H1 (cell line): ENCODE results near the gene KCNQ1.
A peak's percentile ranks its signal among the peaks of the same experiment; 100 is the strongest.

Experiments
- CBX5 ChIP-seq: fragments of 300-800, 300-1000 bp; sonication (generic); IDR thresholded peaks from 2 replicates; pipeline ENCODE4 v1.7.1; 2016; ENCODE audit warnings: antibody characterized with exemption, low read length, low read depth
- CEBPB ChIP-seq: IDR thresholded peaks from 2 replicates; pipeline ENCODE4 v1.6.1; 2012; ENCODE audit warnings: low read depth, low read length
- CREB1 ChIP-seq: IDR thresholded peaks from 2 replicates; pipeline ENCODE4 v1.6.1; 2012; ENCODE audit warnings: inconsistent platforms
- EP300 ChIP-seq, 2 experiments: IDR thresholded peaks; 1 replicate in 1 of 2; 2 replicates in 1 of 2; pipeline ENCODE4 v1.6.1; 2011 to 2012; ENCODE audit warnings: low read depth in 2 of 2, low read length in 2 of 2, mild to moderate bottlenecking in 2 of 2, borderline replicate concordance in 1 of 2, inconsistent platforms in 1 of 2, moderate library complexity in 1 of 2
- EZH2 ChIP-seq: fragments of 200-600 bp; sonication (generic); IDR thresholded peaks from 2 replicates; pipeline ENCODE4 v1.7.1; 2012; ENCODE audit warnings: low read depth, mild to moderate bottlenecking, moderate library complexity, low read length, inconsistent platforms; ENCODE audit not compliant: severe bottlenecking
- FOSL1 ChIP-seq: IDR thresholded peaks from 2 replicates; pipeline ENCODE4 v1.6.1; 2011; ENCODE audit warnings: mild to moderate bottlenecking, low read depth, low read length, moderate library complexity; ENCODE audit not compliant: insufficient read depth
- HDAC6 ChIP-seq: IDR thresholded peaks from one replicate; pipeline ENCODE4 v1.7.1; 2012; ENCODE audit warnings: low read depth, mild to moderate bottlenecking, inconsistent platforms, low read length, moderate library complexity
- JUND ChIP-seq: IDR thresholded peaks from 2 replicates; pipeline ENCODE4 v1.6.1; 2011; ENCODE audit warnings: mild to moderate bottlenecking, improper control_type of control experiment, low read length
- POLR2A ChIP-seq, 2 experiments: IDR thresholded peaks; 1 replicate in 1 of 2; 2 replicates in 1 of 2; pipeline ENCODE4 v1.6.1; 2011; ENCODE audit warnings: low read depth in 2 of 2, low read length in 2 of 2, mild to moderate bottlenecking in 2 of 2; ENCODE audit errors: control extremely low read depth in 1 of 2
- POLR2AphosphoS5 ChIP-seq: IDR thresholded peaks from 2 replicates; pipeline ENCODE4 v1.6.1; 2011; ENCODE audit warnings: low read depth, low read length
- SAP30 ChIP-seq: fragments of 300-600 bp; sonication (generic); IDR thresholded peaks from 2 replicates; pipeline ENCODE4 v1.7.1; 2012; ENCODE audit warnings: low read length, moderate library complexity, mild to moderate bottlenecking, inconsistent platforms; ENCODE audit not compliant: insufficient read depth, insufficient replicate concordance
- TF ChIP-seq, protein P1 (sequence below), 3 experiments: IDR thresholded peaks; 1 replicate in 2 of 3; 2 replicates in 1 of 3; pipeline versions ENCODE4 v1.5.1 to v1.6.1; 2011; ENCODE audit warnings: low read length in 3 of 3, mild to moderate bottlenecking in 3 of 3, inconsistent platforms in 2 of 3, low read depth in 1 of 3, moderate library complexity in 1 of 3; ENCODE audit not compliant: insufficient read depth in 1 of 3; ENCODE audit errors: control extremely low read depth in 1 of 3
- TF ChIP-seq, protein P2 (sequence below): IDR thresholded peaks from 2 replicates; pipeline ENCODE4 v1.6.1; 2012; ENCODE audit warnings: inconsistent platforms
- TF ChIP-seq, protein P3 (sequence below): IDR thresholded peaks from 2 replicates; pipeline ENCODE4 v1.6.1; 2012; ENCODE audit warnings: inconsistent platforms

DNA sequence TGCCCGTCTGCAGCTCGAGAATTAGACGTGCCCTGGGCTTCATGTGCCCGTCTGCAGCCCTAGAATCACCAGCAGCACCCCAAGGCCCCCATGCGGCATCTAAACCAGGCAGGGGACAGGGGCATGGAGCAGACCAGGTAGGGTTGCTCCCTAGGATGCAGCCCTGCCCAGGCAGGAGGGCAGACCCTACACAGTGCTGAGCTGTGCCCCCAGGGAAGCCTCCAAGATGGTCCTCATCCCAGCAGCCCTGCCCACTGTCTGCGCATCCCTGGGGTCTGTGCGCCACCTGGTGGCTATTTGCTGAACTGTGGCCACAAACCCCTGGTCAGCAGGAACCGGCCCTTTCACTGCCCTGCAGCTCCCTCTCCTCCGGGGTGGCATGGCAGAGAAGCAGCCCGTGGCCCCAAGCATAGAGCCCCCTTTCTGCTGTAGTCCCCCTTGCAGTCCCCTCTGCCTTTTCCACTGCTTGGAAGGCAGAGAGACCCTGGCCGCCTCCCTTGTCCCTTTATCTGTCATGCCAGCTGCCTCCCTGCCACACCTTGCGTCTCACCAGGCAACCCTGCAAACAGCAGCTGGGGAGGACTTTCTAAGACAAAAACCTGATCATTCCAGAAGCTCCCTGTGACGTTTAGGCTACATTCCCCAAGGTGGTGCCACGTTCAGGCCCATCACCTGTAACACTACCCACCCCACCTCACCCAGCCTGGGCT is 86.6 kb downstream of the KCNQ1 start:
- TF ChIP-seq, protein P1, sequence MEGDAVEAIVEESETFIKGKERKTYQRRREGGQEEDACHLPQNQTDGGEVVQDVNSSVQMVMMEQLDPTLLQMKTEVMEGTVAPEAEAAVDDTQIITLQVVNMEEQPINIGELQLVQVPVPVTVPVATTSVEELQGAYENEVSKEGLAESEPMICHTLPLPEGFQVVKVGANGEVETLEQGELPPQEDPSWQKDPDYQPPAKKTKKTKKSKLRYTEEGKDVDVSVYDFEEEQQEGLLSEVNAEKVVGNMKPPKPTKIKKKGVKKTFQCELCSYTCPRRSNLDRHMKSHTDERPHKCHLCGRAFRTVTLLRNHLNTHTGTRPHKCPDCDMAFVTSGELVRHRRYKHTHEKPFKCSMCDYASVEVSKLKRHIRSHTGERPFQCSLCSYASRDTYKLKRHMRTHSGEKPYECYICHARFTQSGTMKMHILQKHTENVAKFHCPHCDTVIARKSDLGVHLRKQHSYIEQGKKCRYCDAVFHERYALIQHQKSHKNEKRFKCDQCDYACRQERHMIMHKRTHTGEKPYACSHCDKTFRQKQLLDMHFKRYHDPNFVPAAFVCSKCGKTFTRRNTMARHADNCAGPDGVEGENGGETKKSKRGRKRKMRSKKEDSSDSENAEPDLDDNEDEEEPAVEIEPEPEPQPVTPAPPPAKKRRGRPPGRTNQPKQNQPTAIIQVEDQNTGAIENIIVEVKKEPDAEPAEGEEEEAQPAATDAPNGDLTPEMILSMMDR (IDR thresholded peaks at IDR 0.05; ENCODE audit: control extremely low read depth in 1 of 3, insufficient read depth in 1 of 3, low read depth in 1 of 3, low read length in 3 of 3), result peak in 2 of 3 experiments; percentile 98; a peak in 3 of 4 replicates
- no peak for TF ChIP-seq POLR2A (IDR thresholded peaks at IDR 0.05; ENCODE audit: control extremely low read depth in 1 of 2, low read depth in 2 of 2, low read length in 2 of 2)
- TF ChIP-seq EP300 (IDR thresholded peaks at IDR 0.05; ENCODE audit: borderline replicate concordance in 1 of 2, low read depth in 2 of 2, low read length in 2 of 2), result no peak
- no peak for TF ChIP-seq JUND
- no peak for TF ChIP-seq CREB1
- TF ChIP-seq SAP30, result no peak
- TF ChIP-seq EZH2, result no peak
- TF ChIP-seq CEBPB, result no peak
- TF ChIP-seq, protein P2, sequence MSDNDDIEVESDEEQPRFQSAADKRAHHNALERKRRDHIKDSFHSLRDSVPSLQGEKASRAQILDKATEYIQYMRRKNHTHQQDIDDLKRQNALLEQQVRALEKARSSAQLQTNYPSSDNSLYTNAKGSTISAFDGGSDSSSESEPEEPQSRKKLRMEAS, result no peak
- TF ChIP-seq FOSL1, result no peak
- TF ChIP-seq, protein P3, sequence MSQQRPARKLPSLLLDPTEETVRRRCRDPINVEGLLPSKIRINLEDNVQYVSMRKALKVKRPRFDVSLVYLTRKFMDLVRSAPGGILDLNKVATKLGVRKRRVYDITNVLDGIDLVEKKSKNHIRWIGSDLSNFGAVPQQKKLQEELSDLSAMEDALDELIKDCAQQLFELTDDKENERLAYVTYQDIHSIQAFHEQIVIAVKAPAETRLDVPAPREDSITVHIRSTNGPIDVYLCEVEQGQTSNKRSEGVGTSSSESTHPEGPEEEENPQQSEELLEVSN, result no peak
- TF ChIP-seq POLR2AphosphoS5, result no peak
- TF ChIP-seq CBX5, result no peak
- TF ChIP-seq HDAC6, result no peak
